ENCODE results near the gene TEX26. TPM values are rescaled to one million over a fixed set of nuclear protein-coding genes. Genes with fewer than 3 reads are reported as not detected.

The TEX26 gene
- total RNA-seq, 4 donors from 2014 or later, result not detected

GRCh38 chr13:30991184-30991583 is 58.7 kb downstream of the TEX26 start:
- intact Hi-C loops (cut with DNase I), result no loop called here

GRCh38 chr13:30991922-30992321 is 59.5 kb downstream of the TEX26 start:
- peaks cover 0 to 5% (median 0%) of the 10 kb centered on the region in 4 donors for H3K27me3 ChIP-seq
- no peaks in the 10 kb centered on the region for H3K9me3 ChIP-seq
- intact Hi-C loops (cut with DNase I), result no loop called here
- TF ChIP-seq CTCF (IDR thresholded peaks at IDR 0.05) (no peak), POLR2A (IDR thresholded peaks at IDR 0.05) (no peak)
- DNase-seq, result no peak
- H3K36me3 ChIP-seq, result no peaks in the 10 kb centered on the region
- H3K27ac ChIP-seq, result no peak overlapping the region
- peaks cover 0 to under 1% (median 0%) of the 10 kb centered on the region in 3 donors for H3K4me1 ChIP-seq
- WGBS, 2 donors, result 93% methylated on average over 7 of the region's 7 CpGs
- H3K4me3 ChIP-seq, result no peak overlapping the region

More at GRCh38 chr13:30991184-30991583, 58.7 kb downstream of the TEX26 start:
- no peak for DNase-seq
- Histone ChIP-seq H3K4me3 (no peak overlapping the region), H3K9me3 (no peaks in the 10 kb centered on the region), H3K36me3 (no peaks in the 10 kb centered on the region), H3K4me1 (peaks cover 0 to under 1% (median 0%) of the 10 kb centered on the region in 3 donors), H3K27ac (no peak overlapping the region), H3K27me3 (peaks cover 0 to 5% (median 0%) of the 10 kb centered on the region in 4 donors)
- WGBS, 2 donors, result 83 to 88% methylated on average over 8 of the region's 8 CpGs
- TF ChIP-seq POLR2A (IDR thresholded peaks at IDR 0.05), result no peak
- no peak for TF ChIP-seq CTCF (IDR thresholded peaks at IDR 0.05)

GRCh38 chr13:30995331-30995730 is 62.9 kb downstream of the TEX26 start:
- 83 to 91% methylated on average over 1 of the region's 1 CpG for WGBS, 2 donors
- intact Hi-C loops (cut with DNase I), result no loop called here
- no peaks in the 10 kb centered on the region for H3K36me3 ChIP-seq
- H3K4me1 ChIP-seq, result peaks cover 0 to 20% (median 0%) of the 10 kb centered on the region in 3 donors
- no peak for DNase-seq
- H3K27me3 ChIP-seq, result peaks cover 0 to 5% (median 0%) of the 10 kb centered on the region in 4 donors
- no peaks in the 10 kb centered on the region for H3K9me3 ChIP-seq
- TF ChIP-seq CTCF (IDR thresholded peaks at IDR 0.05) (no peak), POLR2A (IDR thresholded peaks at IDR 0.05) (no peak)
- H3K27ac ChIP-seq, result no peak overlapping the region
- H3K4me3 ChIP-seq, result no peak overlapping the region

GRCh38 chr13:30997697-30998096 is 65.2 kb downstream of the TEX26 start:
- H3K9me3 ChIP-seq, result no peaks in the 10 kb centered on the region
- intact Hi-C loops (cut with DNase I), result no loop called here
- H3K27ac ChIP-seq, result no peak overlapping the region
- DNase-seq, result no peak
- TF ChIP-seq POLR2A (IDR thresholded peaks at IDR 0.05) (no peak), CTCF (IDR thresholded peaks at IDR 0.05) (no peak)
- H3K36me3 ChIP-seq, result no peaks in the 10 kb centered on the region
- H3K4me3 ChIP-seq, result no peak overlapping the region
- 18 to 24% methylated on average over 2 of the region's 2 CpGs for WGBS, 2 donors
- H3K4me1 ChIP-seq, result peaks cover 0 to 20% (median 0%) of the 10 kb centered on the region in 3 donors
- H3K27me3 ChIP-seq, result peaks cover 0 to 5% (median 0%) of the 10 kb centered on the region in 4 donors

- Histone ChIP-seq H3K27me3 (no peaks in the 10 kb centered on the region), H3K4me1 (peaks cover 0 to 20% (median 0%) of the 10 kb centered on the region in 3 donors), H3K4me3 (no peak overlapping the region), H3K36me3 (no peaks in the 10 kb centered on the region), H3K27ac (no peak overlapping the region), H3K9me3 (no peaks in the 10 kb centered on the region)
- 27 to 31% methylated on average over 8 of the region's 8 CpGs for WGBS, 2 donors
- TF ChIP-seq POLR2A (IDR thresholded peaks at IDR 0.05) (no peak), CTCF (IDR thresholded peaks at IDR 0.05) (no peak)
- DNase-seq, result no peak
- intact Hi-C loops (cut with DNase I), result no loop called here
Observed at GRCh38 chr13:30998136-30999088, 66.0 kb downstream of the TEX26 start.
